Activated CD8-positive, alpha-beta memory T cell treated with anti-CD3 and anti-CD28 coated beads for 24 hours (primary cell): ENCODE data around the gene ITLN1.

Experiments
- DNase-seq: peaks from one replicate; pipeline ENCODE4 v3.0.0-alpha.2; 2020

Gene ITLN1

DNA sequence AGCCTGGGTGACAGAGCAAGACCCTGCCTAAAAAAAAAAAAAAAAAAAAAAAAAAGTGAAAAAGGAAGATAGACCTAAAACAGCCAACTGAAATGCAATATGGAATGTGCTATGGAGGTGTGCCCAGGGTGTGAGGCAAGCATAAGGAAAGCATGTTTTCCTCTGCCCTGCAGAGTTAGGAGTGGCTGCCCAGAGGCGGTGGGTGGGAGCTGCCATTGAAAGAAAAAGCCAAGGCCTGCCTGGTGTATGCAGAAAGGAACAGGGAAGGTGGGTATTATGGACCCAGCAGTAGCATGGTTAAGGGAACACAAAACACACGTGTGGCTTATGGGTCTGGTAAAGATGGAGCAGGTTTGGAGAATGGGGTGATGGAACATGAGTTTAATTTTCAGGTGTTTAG, 31.2 kb downstream of the ITLN1 start:
- DNase-seq: peak; percentile 26

DNA sequence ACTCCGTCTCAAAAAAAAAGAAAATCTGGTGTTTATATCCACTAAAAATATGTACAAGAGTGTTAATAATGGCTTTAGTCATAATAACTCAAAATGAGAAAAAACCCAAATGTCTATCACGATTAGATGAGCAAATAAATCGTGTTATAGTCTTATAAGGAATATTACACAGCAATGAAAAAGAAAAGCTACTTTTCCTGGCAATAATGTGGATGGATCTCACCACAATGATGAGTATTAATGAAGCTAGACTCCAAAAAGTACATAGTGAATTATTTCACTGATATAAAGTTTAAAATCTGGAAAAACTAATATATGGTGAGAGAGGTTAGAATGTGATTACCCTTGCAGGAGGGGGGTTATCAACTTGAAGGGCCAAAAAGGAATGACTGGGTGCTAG, 32.0 kb downstream of the ITLN1 start:
- DNase-seq: no peak

DNA sequence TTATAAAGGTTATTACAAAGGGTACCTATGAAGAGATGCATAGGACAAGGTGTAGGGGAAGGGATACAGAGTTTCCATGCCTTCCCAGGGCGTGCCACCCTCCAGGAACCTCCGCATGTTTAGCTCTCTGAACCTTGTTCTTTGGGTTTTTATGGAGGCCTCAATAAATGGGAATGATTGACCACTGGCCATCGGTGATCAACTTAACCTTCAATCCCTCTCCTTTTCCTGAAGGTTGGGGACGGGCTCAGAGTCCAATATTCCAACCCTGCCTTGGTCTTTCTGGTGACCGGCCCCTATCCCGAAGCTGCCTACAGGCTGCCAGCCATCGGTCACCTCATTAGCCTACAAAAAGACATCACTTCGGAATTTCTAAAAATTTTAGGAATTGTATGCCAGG, 34.0 kb downstream of the ITLN1 start:
- DNase-seq: no peak

DNA sequence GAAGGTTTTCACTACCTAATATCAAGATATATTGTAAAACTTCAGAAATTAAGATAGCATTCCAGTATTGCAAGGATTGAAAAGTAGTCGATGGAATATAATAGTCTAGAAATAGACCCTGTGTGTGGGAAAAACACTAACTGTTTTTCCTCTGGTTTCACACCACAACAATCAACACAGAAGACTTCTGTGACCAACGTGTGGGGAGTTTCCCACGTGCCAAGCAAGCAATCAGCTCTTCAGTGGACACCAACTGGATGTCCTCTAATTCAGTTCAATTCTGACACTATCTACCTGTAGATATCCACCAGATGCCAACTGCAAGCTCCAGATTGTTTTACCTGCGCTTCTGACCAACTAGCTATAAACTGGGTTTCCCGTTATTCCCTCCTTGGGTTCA, 34.4 kb downstream of the ITLN1 start:
- peak; percentile 28 for DNase-seq

DNA sequence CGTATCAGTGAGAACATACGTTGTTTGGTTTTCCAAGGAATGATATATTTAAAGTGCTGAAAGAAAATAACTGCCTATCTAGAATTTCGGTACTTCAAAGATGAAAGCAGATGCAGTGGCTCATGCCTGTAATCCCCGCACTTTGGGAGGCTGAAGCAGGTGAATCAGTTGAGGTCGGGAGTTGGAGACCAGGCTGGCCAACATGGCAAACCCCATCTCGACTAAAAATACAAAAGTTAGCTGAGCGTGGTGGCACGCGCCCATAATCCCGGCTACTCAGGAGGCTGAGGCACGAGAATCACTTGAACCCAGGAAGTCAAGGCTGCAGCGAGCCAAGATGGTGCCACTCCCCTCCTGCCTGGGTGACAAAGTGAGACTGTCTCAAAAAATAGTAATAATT, 38.7 kb downstream of the ITLN1 start:
- DNase-seq: peak; percentile 19

DNA sequence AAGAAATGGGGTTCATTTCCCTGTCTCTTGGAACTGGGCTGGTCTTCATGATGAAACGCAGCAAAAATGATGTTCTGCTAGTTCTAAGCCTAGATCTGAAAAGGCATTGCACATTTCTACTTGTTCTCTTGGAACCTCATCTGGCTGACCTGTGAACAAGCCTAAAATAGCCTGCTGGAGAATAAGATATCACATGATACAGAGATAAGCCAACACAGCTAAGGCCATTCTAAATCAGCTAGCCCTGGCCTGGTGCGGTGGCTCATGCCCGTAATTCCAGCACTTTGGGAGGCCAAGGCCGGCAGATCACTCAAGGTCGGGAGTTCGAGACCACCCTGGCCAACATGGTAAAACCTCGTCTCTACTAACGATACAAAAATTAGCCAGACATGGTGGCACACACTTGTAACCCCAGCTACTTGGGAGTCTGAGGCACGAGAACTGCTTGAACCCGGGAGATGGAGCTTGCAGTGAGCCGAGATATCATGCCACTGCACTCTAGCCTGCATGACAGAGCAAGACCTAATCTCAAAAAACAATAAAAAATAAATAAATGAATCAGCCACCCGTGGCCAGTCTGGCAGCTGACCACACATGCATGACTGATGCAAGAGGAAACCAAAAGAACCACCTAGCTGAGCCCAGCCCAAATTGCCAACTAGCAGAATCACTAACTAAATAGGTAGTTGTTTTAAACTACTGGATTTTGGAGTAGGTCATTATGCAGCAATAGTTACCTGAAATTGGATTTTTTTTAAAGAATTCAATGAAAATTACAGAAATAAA, 40.3 kb downstream of the ITLN1 start:
- peak; percentile 38 for DNase-seq

DNA sequence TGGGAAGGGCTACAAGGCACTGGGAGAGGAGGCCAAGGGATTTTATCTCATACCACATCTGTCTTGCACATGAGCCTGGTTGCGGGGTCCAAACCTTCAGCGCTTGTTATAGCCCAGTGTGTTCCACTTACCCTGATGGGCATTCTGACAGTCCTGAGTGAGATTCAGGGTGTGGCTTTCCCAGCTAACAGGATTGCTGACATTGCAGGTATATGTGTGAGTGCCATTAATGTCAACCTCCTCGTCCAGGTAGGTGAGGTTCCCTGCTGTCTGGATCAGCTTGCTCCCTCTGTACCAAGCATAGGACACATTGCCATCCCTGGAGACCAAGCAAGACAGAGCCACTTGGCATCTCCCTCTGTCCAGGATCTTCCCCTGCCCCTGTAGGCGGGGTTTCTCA, 43.9 kb downstream of the ITLN1 start:
- DNase-seq: peak; percentile 49

DNA sequence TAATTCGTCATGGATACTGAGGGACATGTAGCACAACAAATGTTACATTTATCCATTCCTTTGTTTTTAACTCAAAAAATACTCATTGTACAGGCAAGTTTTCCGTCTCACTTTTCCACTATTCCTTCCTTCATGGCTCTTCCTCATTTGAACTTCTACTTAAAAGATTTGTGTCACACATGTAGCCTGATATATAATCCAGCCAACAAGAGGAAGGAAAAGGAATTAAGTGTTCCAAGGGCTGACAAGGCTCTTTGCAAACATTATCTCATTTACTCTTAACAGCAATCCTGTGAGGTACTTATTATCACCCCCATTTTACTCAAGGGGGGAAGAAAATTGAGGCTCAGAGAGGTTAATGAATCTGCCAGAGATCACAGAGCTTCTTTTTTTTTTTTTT, 45.2 kb downstream of the ITLN1 start:
- DNase-seq: no peak

DNA sequence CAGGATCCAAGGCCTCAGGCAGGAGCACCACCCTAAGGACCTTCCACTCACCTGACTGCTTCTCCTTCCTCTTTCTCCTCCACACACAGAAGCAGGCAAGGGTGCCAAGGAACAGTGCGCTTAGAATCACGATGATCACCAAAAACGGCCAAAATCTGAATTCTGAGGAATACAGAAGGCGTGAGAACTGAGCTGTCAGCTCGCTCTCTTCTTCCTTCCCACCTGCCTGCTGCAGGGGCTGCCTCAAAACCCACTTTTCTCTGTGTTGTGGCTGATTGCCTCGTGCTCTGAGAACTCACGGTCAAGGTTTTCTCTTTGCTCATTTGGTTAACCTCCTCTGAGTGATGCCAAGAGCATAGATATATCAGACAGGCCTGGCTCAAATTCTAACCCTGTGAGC, 46.1 kb downstream of the ITLN1 start:
- DNase-seq: peak; percentile 65

DNA sequence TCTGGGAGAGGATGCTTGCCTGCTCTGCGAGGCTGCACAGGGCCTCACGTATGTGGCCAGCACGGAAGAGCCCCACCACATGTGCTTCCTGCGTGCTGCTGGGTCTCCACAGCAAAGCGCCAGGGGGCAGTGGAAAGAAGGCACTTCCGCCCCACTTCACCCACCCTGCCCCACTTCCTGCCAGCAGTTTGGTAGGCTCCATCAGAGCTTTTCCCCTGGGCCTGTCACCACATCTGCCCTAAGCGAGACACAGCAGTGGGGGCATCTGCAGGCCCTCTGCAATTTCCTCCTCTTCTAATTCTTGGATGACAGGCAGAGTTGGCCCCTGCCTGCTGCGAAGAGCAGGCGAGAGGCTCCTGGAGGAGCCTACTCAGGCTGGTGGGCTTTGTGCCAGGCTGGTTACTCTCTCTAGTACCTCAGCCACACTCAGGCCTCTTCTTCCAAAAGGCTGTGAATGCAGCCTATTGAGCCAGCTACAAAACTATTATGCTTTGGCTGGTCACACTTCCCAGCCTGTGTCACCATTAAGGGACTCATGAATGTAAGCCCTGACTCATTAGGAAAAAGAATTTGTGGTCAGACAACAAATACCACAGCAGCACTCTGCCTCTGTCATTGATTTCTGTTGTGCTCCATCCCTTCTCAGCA, 47.3 kb downstream of the ITLN1 start:
- peak; percentile 89 for DNase-seq

DNA sequence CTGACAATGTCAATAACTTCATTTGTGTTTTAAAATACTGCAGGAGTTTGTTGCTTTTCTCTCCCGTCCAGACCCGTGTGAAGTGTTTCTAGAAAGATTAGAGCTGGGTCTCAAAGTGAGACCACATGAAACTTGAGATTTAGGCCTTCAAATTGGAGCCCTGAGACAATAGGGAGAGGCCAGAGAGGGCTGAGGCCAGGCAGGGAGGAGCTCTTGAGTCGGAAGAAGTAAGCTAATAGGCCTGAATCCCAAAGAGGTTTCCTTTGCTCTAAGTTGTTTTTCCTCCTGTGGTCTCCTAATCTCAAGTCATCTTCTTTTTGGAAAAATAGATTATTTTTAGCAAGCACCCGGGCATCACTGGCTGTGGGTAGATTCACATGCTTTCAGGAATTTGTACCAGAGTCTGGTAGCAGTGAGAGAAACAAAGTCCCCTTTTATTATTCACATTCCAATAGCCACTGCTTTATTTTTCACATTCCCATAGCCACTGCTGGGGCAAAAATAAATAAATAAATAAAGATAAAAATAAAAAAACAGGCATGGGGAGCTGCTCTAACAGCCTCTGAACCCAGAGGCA, 47.9 kb downstream of the ITLN1 start:
- DNase-seq: peak; percentile 60

DNA sequence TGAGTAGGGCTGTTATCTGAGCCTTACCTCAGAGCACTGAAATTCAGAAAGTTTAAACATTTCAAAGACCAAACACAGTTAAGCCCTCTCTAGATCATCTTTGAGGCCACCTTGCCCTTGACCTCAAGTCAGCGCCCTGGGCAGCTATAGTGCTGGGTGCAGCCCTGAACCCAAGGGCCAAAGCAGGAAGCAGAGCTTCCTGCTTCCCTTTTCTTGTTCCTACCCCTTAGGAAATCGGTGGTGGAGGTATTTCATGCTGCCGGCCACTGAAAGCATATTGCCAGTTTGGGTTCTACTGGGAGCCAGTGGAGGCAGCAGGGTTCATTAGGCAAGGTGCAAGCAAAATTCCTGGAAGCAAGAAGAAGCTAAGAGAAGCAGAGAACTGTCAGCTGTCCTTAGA, 48.4 kb downstream of the ITLN1 start:
- DNase-seq: peak; percentile 66

DNA sequence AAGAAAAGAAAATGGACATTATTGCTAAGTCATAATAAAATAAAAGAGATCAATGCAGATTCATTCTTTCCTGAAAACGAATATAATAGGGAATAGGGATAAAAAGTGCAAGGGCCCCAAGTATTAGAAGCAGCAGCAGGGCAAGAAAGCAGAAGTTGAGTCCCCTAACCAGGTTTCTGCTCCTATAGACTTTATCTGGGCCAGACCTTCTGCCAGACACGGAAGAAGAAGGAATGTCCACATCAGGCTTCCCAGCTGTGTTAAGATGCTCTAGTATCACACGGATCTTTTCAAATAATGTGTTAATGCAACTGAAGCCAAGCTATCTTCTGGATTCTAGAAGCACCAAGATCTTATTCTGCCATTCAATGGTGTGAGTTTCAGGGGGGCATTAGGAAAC, 49.2 kb downstream of the ITLN1 start:
- DNase-seq: peak; percentile 44

DNA sequence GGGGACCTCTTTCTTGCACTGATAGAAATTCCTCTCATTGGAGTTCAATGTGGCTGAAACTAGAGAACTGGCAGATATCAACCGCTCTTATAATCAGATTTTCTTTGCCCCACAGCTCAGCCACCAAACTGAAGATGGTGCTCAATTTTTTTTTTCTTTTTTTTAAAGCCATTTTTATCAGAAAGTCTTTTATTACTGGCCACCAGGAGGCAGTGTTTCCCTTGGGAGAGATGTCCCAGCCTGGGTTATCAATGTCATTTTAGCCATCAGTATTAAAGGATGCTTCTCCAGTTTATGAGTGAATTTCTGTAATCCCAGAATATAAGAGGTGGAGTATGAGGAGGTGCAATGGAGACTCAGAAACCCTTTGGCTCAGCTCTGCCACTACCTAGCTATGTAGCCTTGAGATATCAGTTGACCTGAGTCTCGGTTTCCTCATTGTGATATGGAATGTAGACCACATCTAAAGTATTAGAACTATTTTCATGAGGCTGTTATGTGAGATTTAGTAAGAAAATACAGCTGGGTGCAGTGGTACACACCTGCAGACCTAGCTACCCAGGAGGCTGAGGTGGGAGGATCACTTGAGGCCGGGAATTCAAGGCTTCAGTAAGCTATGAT, 49.9 kb downstream of the ITLN1 start:
- peak; percentile 66 for DNase-seq

DNA sequence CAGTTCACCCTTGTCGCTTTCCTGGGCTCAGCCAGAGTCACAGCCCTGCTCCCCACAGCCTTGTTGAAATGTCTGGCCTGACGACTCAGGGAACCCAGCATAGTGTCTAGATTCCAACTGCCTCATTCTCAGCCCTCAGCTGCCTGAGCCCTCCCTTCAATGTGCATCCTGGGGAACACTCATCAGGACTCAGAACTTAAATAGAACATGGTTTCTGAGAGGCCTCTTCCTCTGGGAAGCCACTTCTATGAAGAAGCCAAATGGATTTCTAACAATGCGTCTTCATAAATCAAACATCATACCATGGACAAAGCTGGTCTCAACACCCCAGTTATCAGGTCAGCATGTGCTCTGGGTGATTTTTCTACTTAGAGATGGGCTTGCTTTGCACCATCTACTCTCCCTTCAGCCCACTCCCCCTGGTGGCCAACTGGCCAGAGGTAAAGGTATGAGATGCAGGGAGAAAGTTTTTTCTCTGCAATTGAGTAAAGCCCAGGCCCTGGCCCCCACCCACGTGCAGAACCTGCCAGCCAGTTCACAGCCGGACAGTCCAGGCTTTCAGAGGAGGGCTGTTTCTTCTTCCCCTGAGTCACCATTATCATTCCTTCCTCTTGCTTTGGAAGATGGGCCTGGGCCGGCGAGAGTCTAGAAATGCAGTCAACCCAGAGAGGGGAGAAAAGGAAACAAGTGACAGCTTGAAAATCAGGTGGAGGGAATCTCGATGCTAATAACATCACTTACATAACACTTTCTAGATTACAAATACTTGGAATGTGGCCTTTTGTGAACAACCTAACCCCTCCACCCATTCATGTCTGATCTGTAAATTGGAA, 54.4 kb downstream of the ITLN1 start:
- DNase-seq: peak; percentile 89

DNA sequence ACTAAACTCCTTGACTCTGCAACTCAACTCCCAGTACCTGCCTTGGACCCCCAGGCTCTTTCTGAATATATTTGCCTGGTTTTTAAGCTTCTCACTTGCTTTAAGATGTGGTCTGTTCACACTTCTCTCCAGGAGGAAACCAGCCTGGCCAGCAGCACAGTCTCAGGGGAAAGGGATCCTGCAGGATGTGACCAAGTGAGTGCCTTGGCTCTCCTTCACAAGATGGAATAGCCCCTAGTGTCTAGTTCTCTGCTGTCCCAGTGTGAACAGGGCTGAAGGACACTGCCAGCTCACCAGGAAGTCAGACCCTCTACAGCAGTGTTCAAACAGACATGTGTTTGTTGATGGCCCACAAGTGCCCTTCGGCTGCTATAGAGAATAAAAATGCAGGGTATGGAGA, 55.2 kb downstream of the ITLN1 start:
- peak; percentile 53 for DNase-seq

DNA sequence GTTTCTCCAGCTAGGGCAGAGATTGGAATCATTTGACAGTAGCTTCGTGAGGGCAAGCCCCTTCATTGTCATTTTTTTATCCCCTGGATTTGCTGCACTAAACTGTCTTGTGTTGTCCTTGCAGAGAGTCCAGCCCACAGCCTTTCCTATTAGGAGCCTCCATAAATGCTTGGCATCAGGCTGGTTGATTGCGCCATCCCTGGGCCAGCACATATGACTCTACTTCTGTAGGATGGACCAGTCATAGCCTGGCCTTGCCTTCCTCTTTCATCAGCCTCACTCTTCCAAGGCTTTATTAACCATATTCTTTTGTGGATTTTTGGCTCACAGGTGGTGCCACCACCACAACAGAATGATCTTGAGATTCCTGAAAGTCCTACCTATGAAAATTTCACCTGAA, 57.6 kb downstream of the ITLN1 start:
- DNase-seq: no peak

DNA sequence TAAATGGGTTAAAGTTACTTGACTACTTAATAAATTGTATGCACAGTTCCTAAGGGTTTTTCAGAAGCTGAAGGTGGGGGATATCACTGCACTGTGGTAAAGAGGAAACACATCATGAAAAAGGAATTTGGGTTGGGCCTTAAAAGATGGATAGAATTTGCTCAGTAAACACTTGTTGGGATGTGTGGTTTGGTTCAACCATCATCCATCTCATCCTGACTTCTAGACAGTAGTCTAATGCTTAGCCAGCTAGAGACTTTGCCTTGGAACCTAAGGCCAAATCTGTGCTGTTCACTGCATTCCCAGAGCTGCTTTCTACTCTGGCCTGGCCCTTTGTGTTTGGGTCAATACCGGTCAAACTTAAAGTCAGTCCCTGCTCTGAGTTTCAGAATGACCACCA, 58.4 kb downstream of the ITLN1 start:
- peak; percentile 24 for DNase-seq
